Body of pancreas (tissue), 4 donors: ENCODE results near the gene SUPT3H. TPM values are rescaled to one million over a fixed set of nuclear protein-coding genes. Genes with fewer than 3 reads are reported as not detected.

Experiments
- ATAC-seq: fragments of 150-250 bp; one replicate; pipeline ENCODE4 v1.9.1; 2016
- DNase-seq, 4 donors: peaks; one replicate each; pipeline ENCODE4 v3.0.0-alpha.2; 2019
- H3K27ac ChIP-seq, 4 donors: fragments of 200-600 bp; sonication (generic); 1 replicate in 3 of 4; 2 replicates in 1 of 4; pipeline versions ENCODE4 v1.5.1 to v1.6.1; 2016 to 2019; ENCODE audit warnings: mild to moderate bottlenecking in 1 of 4, mixed read lengths in 1 of 4, moderate library complexity in 1 of 4
- H3K27me3 ChIP-seq, 2 donors: fragments of 200-600 bp; sonication (generic); one replicate each; pipeline ENCODE4 v1.6.0; 2016; ENCODE audit warnings: mild to moderate bottlenecking in 1 of 2
- H3K36me3 ChIP-seq, 2 donors: fragments of 200-600 bp; sonication (generic); replicated peaks in 1 of 2; 2 replicates each; pipeline ENCODE4 v1.5.1; 2016; ENCODE audit warnings: low read depth in 2 of 2; ENCODE audit not compliant: insufficient read depth in 1 of 2
- H3K4me1 ChIP-seq: fragments of 200-600 bp; sonication (generic); one replicate; pipeline ENCODE4 v1.6.0; 2016
- H3K4me3 ChIP-seq, 2 donors: fragments of 200-600 bp; sonication (generic); 1 replicate in 1 of 2; 2 replicates in 1 of 2; pipeline ENCODE4 v1.5.1; 2016 to 2019
- H3K9me3 ChIP-seq, 3 donors: fragments of 200-600 bp; sonication (generic); 1 replicate in 2 of 3; 2 replicates in 1 of 3; pipeline ENCODE4 v1.5.1; 2016
- CTCF ChIP-seq, 7 experiments: fragments of 450-650 bp in 4 of 7; fragments of 200-600 bp in 3 of 7; sonication (generic) in 3 of 7; IDR thresholded peaks; one replicate each; pipeline ENCODE4 v1.5.1; 2016 to 2019; ENCODE audit warnings: antibody characterized with exemption in 7 of 7
- POLR2A ChIP-seq, 3 donors: fragments of 450-650 bp; IDR thresholded peaks; one replicate each; pipeline ENCODE4 v1.6.1; 2016; ENCODE audit warnings: antibody characterized with exemption in 3 of 3, mild to moderate bottlenecking in 2 of 3
- WGBS, 2 donors: methylation state at CpG; one replicate each; pipeline ENCODE4 v1.1.5; 2017; 5-methylcytosine and 5-hydroxymethylcytosine counted together
- intact Hi-C: fragments of 100-400 bp; cut with DNase I; formaldehyde crosslinking; loops from one replicate; pipeline ENCODE4 v1.15.1; 2023
- total RNA-seq, 2 donors: library from RNA; depleted of rRNA; stranded (reverse); fragments of >200 nt; gene quantifications; one replicate each; pipeline ENCODE4 v1.1.0, GENCODE V29; 2016

The SUPT3H gene
- total RNA-seq, 2 donors from 2014 or later = 4.9 to 6.7 TPM

GRCh38 chr6:45365036-45365435 lies 12.7 kb downstream of the SUPT3H start:
- WGBS, 2 donors = 92 to 93% methylated on average over 1 of the region's 1 CpG
- TF ChIP-seq POLR2A (IDR thresholded peaks at IDR 0.05) (no peak), CTCF (IDR thresholded peaks at IDR 0.05) (no peak)

GRCh38 chr6:45364466-45364865 lies 13.3 kb downstream of the SUPT3H start:
- H3K4me3 ChIP-seq = no peak overlapping the region
- no peak overlapping the region for H3K27ac ChIP-seq
- no peaks in the 10 kb centered on the region for H3K4me1 ChIP-seq
- no peaks in the 10 kb centered on the region for H3K36me3 ChIP-seq
- DNase-seq (no peak), ATAC-seq (no peak)
- intact Hi-C loops = no loop called here
- H3K9me3 ChIP-seq = no peaks in the 10 kb centered on the region
- TF ChIP-seq CTCF (IDR thresholded peaks at IDR 0.05) = no peak
- TF ChIP-seq POLR2A (IDR thresholded peaks at IDR 0.05) = no peak
- H3K27me3 ChIP-seq = no peaks in the 10 kb centered on the region

More at GRCh38 chr6:45365036-45365435, 12.7 kb downstream of the SUPT3H start:
- Histone ChIP-seq H3K36me3 (no peaks in the 10 kb centered on the region), H3K4me3 (no peak overlapping the region), H3K27ac (no peak overlapping the region), H3K9me3 (no peaks in the 10 kb centered on the region), H3K27me3 (no peaks in the 10 kb centered on the region), H3K4me1 (no peaks in the 10 kb centered on the region)
- no peak for DNase-seq
- no peak for ATAC-seq
- intact Hi-C loops = no loop called here

- Histone ChIP-seq H3K27me3 (no peaks in the 10 kb centered on the region), H3K4me3 (no peak overlapping the region), H3K4me1 (no peaks in the 10 kb centered on the region), H3K27ac (no peak overlapping the region), H3K36me3 (no peaks in the 10 kb centered on the region), H3K9me3 (no peaks in the 10 kb centered on the region)
- ATAC-seq (no peak), DNase-seq (no peak)
- intact Hi-C loops = no loop called here
- WGBS, 2 donors = 48 to 49% methylated on average over 2 of the region's 2 CpGs
- no peak for TF ChIP-seq CTCF (IDR thresholded peaks at IDR 0.05)
- no peak for TF ChIP-seq POLR2A (IDR thresholded peaks at IDR 0.05)
These were observed 24.1 kb downstream of the SUPT3H start for GRCh38 chr6:45353654-45354053.

GRCh38 chr6:45351667-45352066 lies 26.1 kb downstream of the SUPT3H start:
- Histone ChIP-seq H3K27ac (no peak overlapping the region), H3K9me3 (no peaks in the 10 kb centered on the region), H3K4me3 (no peak overlapping the region), H3K4me1 (no peaks in the 10 kb centered on the region), H3K36me3 (no peaks in the 10 kb centered on the region), H3K27me3 (no peaks in the 10 kb centered on the region)
- 86 to 92% methylated on average over 1 of the region's 1 CpG for WGBS, 2 donors
- no peak for TF ChIP-seq CTCF (IDR thresholded peaks at IDR 0.05)
- no peak for TF ChIP-seq POLR2A (IDR thresholded peaks at IDR 0.05)
- intact Hi-C loops = no loop called here
- DNase-seq = no peak
- ATAC-seq = no peak

- Histone ChIP-seq H3K9me3 (no peaks in the 10 kb centered on the region), H3K4me1 (no peaks in the 10 kb centered on the region), H3K27me3 (no peaks in the 10 kb centered on the region), H3K27ac (no peak overlapping the region), H3K4me3 (no peak overlapping the region), H3K36me3 (no peaks in the 10 kb centered on the region)
- TF ChIP-seq CTCF (IDR thresholded peaks at IDR 0.05) = no peak
- TF ChIP-seq POLR2A (IDR thresholded peaks at IDR 0.05) = no peak
- no peak for ATAC-seq
- intact Hi-C loops = no loop called here
- DNase-seq = no peak
- 97 to 98% methylated on average over 3 of the region's 3 CpGs for WGBS, 2 donors
These were observed 26.7 kb downstream of the SUPT3H start for GRCh38 chr6:45351076-45351475.
